Activated CD4-positive, alpha-beta T cell treated with anti-CD3 and anti-CD28 coated beads, Interleukin-2, amount 50 U/mL, for 48 hours (primary cell): ENCODE data around the gene DNASE1L3.

Experiments
- DNase-seq, 2 experiments: peaks; one replicate each; pipeline ENCODE4 v3.0.0-alpha.2; 2020

The DNASE1L3 gene

DNA sequence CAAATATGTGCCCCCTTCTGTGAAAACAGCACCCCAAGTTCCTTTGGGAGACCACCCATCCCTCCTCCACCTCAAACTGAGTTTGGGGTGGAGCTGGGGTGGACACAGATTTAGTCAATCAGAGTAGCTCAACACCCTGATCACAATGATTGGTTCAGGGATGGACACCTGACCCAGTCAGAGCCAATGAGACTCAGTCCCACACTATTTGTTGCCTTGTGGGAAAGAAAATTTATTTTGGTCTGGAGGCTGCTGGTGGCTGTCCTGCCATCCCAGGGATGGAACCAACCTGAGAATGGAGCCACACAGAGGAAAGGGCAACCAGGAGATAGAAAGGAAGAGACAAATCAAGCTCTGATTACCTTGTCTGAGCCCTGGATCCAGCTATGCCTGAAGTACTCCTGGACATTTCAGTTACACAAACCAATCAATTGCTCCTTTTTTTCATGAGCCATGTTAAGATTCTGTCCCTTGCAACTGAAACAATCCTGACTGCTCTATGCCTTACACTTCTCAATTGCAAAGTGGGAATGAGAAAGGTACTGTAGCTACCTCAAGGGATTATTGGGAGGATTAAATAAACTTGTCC lies 10.6 kb downstream of the DNASE1L3 start:
- no peak for DNase-seq

DNA sequence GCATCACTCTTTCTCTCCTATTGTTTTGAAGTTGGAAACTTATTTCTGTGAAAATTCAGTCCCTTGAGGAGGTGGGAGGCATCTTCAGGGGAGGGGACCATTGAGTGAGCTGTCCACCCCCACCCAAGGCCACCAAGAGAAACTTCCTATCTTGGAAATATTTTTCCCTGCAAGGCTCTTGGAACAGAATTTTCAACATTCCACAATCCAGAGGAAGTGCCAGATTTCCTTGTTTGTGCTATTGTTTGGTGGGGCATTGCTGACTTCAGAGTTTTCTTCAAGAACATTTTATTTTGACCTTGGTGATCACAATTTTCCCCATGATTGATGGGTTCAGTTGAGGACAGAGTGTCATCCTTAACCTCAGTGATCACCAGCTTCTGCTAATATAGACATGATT lies 12.0 kb downstream of the DNASE1L3 start:
- no peak for DNase-seq

DNA sequence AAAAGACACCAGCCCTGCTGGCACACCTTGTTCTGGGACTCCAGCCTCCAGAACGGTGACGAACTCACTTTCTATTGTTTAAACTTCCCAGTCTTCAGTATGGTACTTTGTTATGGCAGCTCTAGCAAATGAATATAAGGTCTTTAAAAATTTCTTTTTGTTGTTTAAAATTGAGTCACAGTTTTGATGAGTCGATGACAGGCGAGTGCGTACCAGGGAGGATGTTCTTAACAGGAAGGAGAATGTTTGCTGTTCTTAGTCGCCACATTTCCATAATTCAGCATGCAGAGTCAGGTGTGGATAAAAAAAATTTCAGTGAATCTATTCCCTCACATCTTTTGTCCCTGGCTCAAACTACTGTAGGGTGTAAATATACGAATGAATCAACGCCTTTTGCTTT lies 12.4 kb downstream of the DNASE1L3 start:
- DNase-seq: no peak

DNA sequence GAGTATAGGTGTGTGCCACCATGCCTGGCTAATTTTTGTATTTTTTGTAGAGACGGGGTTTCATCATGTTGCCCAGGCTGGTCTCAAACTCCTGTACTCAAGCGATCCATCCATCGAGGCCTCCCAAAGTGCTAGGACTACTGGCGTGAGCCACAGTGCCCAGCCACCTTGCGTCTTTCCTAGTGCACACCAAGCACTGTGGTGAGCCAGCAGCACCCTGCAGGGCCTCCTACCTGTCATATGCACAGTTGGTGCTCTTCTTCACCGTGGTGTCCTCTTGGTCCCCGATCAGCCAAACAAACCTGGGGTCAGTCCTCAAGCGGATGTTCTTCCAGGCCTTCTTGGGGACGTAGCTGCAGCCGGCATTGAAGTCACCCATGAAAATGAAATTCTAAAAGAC lies 13.2 kb downstream of the DNASE1L3 start:
- DNase-seq: no peak

DNA sequence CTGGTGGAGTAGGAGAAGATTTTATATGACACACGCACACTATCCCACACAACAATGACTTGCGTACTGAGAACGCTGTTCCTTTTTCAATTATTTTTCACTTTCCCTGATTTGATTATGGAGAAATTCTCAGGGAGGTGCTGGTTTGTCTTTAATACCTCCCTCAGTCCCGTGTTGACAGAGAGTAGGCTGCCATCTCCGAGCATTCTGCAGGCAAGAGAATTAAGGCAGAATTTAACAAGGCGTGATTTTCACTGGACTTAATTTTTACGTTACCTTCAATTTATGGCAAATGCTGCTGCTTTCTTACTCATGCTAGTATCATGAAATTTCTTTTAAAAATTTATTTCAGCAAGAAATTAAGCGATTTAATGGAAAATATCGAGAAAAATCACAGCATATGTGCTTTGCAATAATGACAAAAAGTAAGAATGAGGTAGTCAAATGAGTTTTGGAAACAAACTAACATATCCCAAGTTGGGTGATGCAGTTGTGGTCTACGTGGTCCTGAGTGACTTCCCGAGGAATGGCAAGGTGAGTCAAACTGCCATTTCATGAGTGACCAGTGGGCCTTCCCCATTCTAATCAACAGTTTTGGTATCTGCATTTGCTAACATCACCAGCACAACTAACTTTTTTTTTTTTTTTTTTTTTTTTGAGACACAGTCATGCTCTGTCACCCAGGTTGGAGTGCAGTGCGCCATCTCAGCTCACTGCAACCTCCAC lies 16.9 kb downstream of the DNASE1L3 start:
- DNase-seq: no peak

DNA sequence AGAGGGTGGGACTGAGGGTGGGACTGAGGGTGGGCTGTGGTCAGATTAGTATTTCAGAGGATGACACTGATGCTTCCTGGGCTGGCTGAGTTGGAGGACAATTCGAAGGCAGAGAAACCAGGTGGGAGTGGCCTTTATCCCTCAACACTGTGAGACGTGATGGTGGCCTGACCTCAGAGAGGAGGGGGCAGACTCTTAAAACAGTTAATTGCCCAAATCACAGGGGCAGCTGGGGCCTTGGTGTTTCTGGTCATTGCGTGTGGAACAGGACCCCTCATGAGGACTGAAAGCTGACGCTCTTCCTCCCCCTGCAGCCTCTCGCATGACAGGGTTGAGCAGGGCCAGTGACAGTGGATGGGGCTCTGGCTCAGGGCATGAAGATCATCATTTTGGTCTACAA lies 18.7 kb downstream of the DNASE1L3 start:
- no peak for DNase-seq

DNA sequence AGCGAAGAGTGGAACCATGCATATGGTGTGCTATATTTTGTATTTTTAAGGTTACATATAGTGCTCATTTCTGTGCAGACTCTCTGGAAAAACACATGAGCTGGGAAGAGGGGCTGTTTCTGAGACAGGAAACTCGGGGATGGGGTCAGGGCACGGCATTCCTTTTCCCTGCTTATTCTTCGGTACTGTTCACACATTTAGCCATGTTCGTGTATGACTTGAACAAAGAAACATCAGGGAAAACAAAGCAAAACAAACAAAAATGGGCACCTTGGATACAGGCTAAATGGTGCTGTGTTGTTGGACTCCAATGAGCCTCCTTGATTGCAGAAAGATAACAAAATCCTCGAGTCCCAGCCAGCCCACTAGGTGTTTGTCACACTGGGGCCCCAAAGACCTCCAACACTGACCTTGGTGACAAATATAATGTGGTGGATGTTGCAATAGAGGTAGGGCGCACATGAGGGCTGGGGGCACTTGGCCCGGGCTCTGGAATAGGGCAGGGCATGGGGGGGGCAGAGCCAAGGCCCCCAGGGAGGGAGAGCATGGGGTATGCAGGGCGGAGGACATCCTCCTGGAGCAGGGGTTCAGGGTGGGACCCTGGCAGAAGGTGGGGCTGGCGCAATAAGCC lies 19.3 kb downstream of the DNASE1L3 start:
- no peak for DNase-seq

DNA sequence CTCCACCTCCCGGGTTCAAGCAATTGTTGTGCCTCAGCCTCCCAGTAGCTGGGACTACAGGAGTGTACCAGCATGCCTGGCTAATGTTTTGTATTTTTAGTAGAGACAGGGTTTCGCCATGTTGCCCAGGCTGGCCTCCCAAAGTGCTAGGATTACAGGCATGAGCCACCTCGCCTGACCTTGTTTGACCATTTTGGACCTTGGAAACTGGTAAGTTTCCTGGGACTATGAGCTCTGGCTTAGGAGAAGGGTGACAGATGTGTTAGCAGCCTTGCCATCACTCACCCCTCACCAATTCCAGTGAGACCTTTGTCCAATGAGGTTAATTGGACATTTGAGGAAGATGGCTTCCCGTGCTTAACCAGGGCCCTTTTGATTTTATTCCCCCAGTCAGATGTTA lies 19.9 kb downstream of the DNASE1L3 start:
- DNase-seq: no peak

DNA sequence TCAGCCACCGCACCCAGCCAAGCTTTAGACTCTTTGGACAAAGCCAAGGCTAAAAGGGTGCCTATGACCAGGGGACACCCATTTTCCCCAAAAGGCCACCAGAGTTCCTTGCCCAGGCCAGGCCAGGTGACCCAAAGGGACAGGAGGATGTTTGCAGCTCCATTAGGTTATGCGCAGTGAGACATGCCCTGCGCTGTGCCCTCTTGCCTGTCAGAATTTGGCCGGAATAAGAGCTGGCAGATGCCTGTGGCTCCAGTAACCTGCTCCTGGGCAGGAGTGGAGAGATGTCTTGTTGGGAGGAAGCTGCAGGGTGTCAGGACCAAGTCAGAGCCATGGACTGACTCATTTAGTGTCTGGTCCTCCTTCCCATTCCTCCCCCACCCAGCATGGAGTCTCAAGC lies 20.5 kb downstream of the DNASE1L3 start:
- no peak for DNase-seq

DNA sequence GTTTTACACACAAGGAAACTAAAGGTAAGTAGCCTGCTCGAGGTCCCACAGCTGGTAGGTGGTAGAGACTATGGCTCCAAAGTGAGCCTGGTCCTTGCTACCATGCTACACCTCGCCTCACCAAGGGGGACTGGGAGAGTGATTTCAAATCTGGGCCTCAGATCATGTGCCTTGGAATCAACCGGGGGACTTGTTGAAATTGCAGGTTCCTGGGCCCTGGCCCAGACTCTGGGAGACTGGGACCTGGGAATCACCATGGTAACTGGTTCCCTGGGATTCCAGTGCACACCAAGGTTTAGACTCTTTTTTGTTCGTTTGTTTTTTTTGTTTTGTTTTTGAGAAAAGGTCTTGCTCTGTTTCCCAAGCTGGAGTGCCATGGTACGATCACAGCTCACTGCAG lies 21.1 kb downstream of the DNASE1L3 start:
- DNase-seq: no peak

DNA sequence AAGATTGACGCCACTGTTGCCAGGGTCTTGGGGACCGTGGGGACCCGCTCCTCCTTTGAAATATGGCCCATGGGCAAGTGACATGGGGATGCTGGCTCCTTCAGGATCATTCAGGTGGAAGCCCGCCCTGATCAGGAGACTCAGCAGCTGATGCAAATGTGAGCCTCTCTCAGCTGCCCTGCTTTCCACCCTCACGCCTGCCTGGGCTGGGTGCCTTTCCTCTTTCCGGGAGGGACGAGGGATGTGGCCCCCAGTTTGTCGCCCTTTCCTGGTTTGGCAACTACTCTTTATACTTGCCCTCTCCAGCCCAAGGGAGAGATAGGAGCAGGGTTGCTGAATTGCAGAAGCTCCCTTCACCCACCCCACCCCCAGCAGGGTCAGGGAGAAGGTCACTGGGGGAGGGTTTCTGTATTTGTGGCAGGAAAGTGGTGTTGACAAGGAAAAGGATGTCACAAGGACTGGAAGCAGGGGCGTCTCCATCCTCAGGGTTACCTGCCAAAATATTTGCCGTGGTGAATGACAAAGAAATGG lies 21.8 kb downstream of the DNASE1L3 start:
- no peak for DNase-seq

DNA sequence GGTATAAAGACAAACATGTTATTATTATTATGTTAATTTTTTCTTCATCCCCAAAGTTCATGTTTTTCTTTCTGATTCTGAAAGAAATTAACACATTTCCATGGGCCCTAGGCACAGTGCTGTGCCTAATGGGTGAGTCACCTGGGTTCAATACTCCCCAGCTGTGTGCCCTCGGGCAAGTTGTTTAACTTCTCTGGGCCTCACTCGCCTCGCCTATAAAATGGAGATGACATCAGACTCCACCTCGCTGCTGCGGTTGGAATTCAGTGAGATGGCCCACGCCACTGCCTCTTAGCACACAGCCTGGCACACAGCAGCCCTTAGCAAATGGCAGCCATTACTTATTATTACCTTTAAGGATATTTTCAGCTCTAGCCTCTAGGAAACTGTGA lies 22.6 kb downstream of the DNASE1L3 start:
- no peak for DNase-seq

DNA sequence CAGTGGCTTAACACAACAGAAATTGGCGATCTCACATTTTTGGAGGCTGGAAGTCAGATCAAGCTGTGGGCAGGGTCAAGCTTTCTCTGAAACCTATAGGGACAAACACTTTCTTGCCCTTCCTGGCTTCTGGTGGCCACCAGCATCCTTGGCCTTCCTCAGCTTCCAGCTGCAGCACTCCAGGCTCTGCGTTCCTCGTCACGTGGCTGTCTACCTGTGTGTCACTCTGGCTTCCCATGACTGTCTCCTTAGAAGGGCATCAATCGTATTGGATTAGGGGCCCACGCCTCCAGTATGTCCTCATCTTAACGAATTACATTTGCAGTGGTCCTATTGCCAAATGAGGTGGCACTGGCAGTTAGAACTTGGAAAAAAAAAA lies 25.8 kb downstream of the DNASE1L3 start:
- DNase-seq: no peak

DNA sequence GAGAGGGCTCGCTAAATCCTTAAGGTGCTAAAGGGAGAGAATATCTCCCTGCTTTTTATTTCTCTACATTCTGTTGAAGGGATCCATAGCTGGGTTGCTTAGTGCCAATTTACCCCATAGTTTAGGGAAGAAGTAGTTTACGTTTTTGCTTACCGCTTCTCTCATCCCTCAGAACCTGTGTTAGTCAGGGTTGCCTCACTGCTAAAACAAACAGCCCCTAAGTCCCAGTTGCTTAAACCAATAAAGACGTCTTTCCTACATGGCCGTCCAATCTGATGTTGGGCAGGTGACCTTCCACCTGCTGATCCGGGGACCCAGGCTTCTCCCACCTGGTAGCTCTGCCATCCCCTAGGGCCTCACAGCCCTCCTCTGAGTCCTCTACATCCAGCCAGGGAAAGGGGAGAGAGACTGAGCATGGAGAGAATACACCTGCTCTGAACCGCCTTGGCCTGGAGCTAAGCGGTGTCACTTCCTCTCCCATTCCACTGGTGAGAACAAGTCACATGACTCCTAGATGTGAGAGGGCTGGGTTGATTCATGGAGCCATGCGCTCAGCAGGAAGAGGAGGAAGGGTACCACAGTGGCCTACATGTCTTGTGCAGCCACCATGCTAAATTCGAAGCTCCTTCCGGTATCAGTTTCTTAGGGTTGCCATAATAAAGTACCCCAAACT lies 26.3 kb downstream of the DNASE1L3 start:
- DNase-seq: no peak

DNA sequence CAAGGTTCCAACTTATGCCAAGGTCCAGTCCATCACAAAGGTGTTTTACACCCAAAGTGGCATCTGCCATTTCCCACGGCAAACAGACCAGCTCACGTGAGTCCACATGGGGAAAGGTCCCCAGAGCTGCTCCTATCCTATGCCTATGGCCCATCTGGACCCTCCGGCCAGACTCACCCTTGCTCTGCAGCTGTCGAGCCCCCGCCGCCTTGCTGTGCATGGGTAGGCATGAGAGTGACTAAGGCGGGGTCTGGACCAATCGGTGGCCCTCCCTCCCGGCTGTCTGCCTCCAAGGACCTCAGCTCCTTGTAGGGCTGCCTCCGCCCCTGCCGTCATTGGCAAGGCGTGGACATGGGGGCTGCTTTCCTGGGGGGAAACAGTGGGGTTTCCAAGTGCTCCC lies 26.9 kb downstream of the DNASE1L3 start:
- no peak for DNase-seq

DNA sequence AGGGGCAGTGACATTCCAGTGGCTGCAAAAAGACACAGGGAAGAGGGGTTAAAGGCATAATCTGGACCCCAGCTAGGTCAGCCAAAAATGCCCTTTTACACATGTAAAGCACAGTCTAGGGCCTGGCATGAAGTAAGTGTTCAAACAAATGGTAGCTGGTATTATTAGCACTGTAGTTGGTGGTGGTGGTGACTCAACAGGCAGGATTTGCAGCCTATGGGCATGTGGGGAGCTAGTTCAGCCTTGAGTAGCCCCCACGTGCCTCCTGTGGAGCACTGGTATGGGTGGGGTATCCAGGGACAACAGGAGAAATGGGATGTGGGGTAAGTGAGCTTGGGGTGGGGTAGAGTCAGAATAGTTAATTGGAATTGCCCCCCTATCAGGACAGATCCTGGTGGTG lies 27.6 kb downstream of the DNASE1L3 start:
- no peak for DNase-seq

DNA sequence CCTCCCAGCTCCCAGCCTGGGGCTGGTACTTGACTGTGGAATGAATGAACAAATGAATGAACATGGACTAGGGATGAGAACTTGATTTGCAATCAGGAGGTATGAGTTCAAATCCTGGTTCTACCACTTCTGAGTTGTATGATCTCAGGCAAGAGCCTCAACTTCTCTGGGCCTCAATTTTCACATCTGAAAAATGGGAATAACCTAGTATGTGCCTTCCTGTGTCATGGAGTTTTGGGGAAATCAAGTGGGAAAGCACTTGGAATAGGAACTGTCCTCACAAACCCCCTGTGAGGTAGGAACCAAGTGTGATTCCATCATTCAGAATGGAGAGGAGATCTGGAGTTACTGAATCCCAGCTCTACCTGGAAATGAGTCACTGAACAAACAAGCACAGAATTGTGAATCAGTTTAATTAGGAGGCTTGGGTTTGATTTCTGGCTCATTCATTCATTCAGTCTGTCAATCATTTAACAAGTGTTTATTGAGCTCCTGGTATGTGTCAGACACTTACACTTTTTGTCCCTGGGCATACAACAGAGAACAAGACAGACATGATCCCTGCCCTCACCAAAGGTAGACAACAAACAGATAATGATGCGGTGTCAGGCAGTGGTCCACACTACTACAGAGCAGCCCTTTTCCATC lies 29.7 kb downstream of the DNASE1L3 start:
- no peak for DNase-seq

DNA sequence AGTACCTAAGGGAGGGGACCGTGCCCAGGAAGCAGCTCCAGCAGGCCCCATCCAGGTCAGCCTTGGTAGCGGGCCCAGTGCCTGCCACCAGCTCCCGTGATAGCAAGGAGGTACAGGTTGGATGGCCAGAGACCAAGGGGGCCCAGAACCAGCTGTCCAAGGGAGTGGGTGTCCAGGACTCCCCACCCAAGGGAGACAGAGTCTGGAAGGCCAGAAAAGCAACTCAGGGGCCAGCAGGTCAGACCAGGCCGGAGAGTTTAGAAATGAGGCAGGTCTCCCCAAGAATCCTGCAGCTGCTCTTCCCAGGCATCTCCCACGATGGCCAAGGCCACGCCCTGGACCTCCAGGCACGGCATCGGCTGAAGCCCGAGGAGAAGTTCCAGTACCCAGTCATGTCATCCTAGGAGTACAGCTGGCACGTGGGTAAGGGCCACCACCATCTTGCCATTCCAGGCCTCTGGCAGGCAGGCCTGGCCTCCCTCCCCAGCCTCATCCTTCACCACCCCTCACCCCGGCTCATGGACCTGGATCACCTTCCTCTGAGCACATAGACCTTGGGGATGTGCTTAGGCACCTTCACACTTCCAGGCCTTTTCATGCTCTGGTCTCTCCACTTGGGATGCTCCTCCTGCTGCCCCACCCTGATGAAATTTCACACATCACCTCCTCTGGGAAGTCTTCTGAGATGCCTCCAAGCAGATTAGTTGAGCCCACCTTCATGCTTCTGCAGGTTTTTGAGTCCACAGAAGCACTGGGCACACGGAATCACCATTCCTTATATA lies 30.5 kb downstream of the DNASE1L3 start:
- no peak for DNase-seq

DNA sequence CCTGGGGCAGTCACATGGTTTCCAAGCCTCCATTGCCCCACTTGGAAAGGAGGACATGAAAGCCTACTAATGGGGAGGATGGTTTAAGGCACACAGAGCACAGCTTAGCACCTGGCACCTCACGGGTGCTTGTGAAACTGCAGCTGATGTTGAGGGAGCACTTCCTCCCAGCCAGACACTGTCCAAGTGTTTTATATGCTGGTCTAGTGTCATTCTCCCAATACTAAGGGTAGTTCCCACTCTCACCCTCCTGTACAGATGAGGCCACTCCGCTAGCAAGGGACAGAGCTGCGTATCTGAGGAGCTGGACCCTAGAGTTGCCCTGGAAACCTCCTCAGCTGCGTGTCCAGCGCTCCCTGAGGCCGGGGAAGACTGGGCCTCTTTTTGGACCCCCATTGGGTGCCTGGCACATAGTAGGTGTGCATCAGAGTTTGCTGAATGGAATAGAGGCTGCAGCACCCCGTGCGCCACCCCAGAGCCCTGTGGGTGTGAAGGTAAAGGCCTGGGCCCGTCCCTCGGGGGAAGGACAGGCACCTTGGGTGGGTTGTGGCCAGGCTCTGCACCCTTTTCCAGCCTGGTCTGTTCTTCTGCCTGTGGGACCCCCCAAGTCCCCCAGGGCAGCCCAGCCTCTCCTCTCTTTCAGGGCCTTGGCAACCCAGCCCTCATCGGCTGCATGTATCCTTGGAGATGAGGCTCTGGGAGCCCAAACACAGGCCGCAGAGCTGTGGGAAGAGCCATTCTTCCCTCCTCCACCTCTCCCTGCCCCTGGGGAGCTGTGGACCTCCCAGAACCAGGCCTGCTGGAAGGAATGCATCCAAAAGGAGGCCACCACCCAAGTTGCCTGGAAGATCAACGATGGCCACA lies 31.3 kb downstream of the DNASE1L3 start:
- DNase-seq: no peak

DNA sequence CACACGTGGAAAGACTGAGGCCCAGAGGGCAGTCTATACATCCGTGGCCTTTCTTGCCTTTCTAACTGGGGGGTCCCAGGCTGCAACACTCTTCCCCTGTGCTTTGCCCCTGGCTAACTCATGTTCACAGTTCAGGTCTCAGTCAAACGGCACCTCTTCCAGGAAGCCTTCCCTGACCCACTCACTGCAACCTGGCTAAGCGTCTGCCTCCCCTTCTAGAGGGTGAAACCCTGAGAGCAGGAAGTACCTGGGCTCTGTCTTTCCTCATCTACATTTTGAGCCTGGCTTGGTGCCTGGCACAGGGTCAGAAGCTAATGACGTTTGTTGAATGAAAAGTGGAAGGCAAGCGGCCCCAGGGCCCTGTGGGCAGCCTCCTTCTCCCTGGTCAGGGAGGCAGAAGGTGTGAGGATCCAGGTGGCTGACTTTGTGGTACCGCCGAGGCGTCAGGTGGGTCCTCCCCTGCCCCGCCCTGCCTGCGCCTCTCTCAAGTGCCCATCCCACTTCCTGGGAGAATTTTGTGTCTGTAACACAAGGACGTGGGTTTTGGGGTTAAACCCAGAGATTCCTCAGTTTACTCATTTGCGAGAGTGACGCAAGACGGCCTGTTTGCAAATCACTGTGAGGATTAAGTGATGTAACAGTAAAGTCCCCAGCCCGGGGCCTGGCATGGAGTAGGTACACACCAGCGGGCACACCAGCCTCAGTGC lies 32.1 kb downstream of the DNASE1L3 start:
- DNase-seq: peak; percentile 23 to 40
